GM19193 (cell line): ENCODE measurements around the gene ZNF22.

Source experiments
- POLR2A ChIP-seq: IDR thresholded peaks from 4 replicates; pipeline ENCODE4 v1.6.1; 2011; ENCODE audit not compliant: insufficient read depth, insufficient read length; ENCODE audit errors: extremely low read depth

ZNF22 gene

GRCh38 chr10:45000752-45001380 lies at the start of gene ZNF22:
Gene ZNF22, plus strand, starts transcription at chr10:45000923. Its CDS starts 2,446 bp downstream, at chr10:45003369.
- peak; percentile 70 for TF ChIP-seq POLR2A

DNA sequence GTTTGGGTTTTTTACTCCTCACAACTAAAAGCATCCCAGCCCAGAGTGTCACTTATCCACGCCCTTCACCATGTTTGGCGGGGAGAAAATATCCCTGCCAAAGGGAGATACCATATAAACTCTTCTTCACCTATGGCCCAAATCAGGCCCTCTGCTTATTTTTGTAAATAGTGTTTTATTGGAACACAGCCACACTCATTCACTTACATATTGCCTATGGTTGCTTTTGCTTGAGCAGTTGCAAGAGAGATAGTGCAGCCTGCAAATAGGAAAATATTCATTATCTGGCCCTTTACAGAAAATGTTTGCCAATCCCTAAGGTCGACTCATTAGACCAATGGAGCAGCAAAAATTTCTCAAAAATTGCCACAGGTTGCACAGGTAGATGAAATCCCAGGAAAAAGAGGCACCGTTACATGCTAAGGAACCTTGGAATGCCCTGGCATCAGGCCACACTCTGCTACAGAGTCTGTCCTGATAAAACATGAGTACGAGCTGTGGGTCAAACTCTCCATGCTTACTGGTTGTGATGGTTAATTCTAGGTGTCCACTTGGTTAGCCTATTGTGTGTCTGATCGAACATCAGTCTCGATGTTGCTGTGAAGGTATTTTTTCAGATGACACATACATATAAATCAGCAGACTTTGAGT lies 49.0 kb upstream of the ZNF22 start:
- TF ChIP-seq POLR2A: no peak

- no peak for TF ChIP-seq POLR2A
Observed at GRCh38 chr10:44952779-44953231, 47.9 kb upstream of the ZNF22 start.

DNA sequence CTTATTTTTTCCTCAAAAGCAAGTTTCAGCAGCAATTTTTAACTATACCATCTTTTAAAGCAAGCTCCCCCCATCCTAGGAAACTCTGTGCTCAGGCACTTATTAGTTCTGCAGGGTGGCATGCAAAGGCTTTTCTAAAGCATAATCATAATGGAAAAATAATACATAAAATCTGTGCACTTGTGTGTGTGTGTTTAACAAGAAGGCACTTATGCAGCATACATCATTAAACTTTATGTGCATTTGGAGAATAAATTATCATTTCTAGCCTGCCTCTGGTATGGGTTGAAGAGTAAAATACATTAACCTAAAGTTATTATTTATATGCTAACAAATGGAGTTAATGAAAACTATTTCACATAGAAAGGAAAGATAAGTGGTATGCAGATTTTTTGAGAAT lies 46.7 kb upstream of the ZNF22 start:
- TF ChIP-seq POLR2A: no peak

- no peak for TF ChIP-seq POLR2A
Observed at GRCh38 chr10:44954962-44955361, 45.8 kb upstream of the ZNF22 start.

GRCh38 chr10:44955413-44956070 lies 45.2 kb upstream of the ZNF22 start:
- no peak for TF ChIP-seq POLR2A

GRCh38 chr10:44956226-44956625 lies 44.5 kb upstream of the ZNF22 start:
- no peak for TF ChIP-seq POLR2A

- TF ChIP-seq POLR2A: no peak
Observed at GRCh38 chr10:44956717-44957706, 43.7 kb upstream of the ZNF22 start.

- TF ChIP-seq POLR2A: no peak
Observed at GRCh38 chr10:44958196-44958897, 42.4 kb upstream of the ZNF22 start.

DNA sequence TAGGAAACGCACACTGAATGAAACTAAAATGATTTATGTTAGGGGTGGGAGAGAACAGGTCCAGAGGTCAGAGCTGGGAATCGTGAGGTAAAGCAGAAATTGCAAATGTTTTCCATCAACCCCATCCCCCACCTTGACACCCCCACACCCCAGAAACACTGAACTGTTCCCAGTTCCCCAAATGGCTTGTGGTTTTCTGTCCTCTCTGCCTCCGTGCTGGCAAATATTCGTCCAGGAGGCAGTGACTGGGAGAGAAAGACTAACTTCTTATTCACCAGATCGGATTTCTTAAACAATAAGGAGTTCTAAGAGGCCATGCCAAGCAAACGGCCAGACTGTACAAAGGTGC lies 41.9 kb upstream of the ZNF22 start:
- TF ChIP-seq POLR2A: no peak

- TF ChIP-seq POLR2A: peak; percentile 89
Observed at GRCh38 chr10:44959247-44960087, 41.3 kb upstream of the ZNF22 start, which contains the start of gene RASSF4. Gene RASSF4, plus strand, starts transcription at chr10:44959802. Its CDS starts 10,401 bp downstream, at chr10:44970203.

- TF ChIP-seq POLR2A: no peak
Observed at GRCh38 chr10:44960088-44960460, 40.6 kb upstream of the ZNF22 start.

DNA sequence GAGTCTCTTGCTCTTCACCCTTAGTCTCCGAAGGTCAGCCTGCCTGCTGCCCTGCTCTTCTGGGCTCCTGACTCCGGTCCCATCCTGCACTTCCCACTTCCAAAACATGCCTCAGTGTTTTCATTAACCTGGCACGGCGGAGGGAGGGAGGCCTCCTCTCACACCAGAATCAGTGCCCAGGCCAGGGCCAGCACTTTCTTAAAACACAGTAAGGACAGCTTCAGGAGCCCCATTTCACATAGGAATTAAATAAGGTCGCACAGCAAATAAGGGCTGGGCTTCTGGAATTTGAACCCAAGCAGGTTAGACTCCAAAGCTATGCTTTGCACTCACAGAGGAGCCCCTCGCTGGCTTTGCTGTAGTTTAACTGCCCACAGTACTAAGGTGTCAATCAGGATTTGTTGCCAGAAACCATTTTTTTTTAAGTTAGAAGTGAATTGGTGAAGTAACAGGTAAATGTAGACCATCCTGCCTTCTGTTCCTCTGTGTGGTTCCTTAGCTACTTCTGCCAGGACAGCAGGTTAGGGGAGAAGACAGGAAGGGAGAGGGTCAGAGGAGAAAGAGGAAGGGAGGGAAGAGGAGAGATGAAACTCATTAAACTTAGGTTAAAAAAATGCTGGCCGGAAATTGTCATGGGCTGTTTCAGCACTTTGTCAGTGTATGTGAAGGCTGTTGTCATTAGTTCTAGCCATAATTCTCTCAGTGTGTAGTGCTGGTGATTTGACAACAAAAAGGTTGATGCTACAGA lies 40.1 kb upstream of the ZNF22 start:
- TF ChIP-seq POLR2A: no peak
